ENCODE results near the gene AXIN1. TPM values are rescaled to one million over a fixed set of nuclear protein-coding genes. Genes with fewer than 3 reads are reported as not detected.
"Not testable (repeated sequence)": the region's sequence is repeated elsewhere in the genome, so short reads cannot be mapped to it uniquely, and the experiment has no call there.

The AXIN1 gene
- 10.2 and 15.9 TPM in 2 replicates for total RNA-seq

DNA sequence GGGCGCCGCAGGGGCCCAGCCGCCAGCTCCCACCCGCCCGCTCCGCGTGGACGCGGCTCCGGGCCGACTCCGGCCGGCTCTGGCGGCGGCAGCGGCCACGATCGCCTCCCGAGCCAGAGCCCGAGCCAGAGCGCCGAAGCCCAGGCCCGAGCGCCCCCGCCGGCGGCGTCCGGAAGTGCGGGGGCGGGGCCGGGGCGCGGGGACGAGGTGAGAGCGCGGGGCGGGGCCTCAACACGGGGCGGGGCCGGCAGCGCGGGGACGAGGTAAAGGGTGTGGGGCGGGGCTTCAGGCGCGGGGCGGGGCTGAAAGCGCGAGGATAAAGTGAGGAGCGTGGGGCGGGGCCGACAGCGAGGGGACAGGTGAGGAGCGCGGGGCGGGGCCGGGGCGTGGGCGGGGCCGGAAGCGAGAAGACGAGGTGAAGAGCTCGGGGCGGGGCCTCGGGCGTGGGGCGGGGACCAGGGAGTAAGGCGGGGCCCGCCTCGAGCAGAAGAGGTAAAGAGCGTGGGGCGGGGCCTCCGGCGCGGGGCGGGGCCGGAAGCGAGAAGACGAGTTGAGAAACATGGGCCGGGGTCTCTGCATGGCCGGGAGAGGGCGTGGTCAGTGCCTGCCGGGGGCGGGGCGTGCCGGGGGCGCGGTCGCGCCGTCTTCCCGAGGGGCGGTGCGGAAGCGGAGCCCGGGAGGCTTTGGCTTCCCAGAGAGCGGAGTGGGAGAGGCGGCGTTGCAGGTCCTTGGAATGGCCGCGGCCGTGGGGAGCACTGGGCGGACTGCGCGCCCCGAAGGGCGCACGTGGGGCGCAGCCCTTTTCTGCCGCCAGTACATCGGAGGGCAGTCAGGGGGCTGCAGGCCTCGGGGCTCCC is at the start of gene AXIN1:
Gene AXIN1 (minus strand): TSS at position 177 of the 857 bp plus-strand sequence. CDS start 5,698 bp downstream, outside the sequence.
- DNase-seq (ENCODE audit: low read depth in 2 of 2): peak; percentile 87 to 94

- peak; percentile 93 to 96 for DNase-seq (ENCODE audit: low read depth in 2 of 2)
Observed at GRCh38 chr16:401468-402348, 49.2 kb upstream of the AXIN1 start, which contains the start of gene DECR2. Gene DECR2 (plus strand): TSS chr16:401885. CDS start chr16:401964, 79 bp downstream.

DNA sequence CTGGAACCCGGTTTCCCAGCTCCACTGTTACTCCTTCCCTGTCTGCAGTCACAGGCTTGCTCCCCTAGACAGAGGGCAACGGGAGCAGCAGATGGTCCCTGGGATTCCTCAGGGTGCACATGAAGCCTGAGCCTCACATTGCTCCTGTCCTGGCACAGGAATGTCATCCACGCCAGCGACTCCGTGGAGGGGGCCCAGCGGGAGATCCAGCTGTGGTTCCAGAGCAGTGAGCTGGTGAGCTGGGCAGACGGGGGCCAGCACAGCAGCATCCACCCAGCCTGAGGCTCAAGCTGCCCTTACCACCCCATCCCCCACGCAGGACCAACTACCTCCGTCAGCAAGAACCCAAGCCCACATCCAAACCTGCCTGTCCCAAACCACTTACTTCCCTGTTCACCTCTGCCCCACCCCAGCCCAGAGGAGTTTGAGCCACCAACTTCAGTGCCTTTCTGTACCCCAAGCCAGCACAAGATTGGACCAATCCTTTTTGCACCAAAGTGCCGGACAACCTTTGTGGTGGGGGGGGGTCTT is 47.6 kb upstream of the AXIN1 start:
- DNase-seq (ENCODE audit: low read depth in 2 of 2): no peak

- no peak for DNase-seq (ENCODE audit: low read depth in 2 of 2)
Observed at GRCh38 chr16:399340-400019, 47.0 kb upstream of the AXIN1 start.

- DNase-seq (ENCODE audit: low read depth in 2 of 2): no peak
Observed at GRCh38 chr16:398561-399339, 46.2 kb upstream of the AXIN1 start.

DNA sequence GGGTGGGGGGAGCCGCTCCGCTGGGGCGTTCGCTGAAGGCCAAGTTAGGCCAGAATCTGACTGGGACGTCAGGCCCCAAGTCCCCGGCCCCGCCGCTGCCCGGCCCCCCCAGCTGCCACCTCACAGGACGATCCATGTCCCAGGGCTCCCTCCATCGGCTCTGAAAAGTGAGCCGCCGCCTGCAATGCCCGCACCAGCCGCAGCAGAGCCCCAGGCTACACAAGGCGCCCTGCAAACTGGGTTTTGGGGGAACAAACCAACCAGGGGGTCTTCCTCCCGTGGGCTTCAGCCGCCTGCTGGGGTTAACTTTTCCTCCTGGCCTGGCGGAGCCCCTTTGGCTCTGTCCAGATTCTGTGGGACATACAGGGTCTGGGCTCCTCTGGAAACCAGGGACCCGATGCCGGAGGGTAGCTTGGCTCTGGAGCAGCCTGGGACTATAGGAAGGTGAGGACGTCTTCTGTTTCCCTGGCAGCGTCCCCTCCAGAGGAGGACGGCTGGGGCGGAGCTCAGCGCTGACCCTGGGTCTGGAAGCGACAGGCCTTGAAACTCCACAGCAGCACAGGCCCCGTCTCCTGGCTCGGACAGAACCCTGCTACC is 45.3 kb upstream of the AXIN1 start:
- peak; percentile 67 to 78 for DNase-seq (ENCODE audit: low read depth in 2 of 2)

GRCh38 chr16:397135-397661 is 44.7 kb upstream of the AXIN1 start, which contains the start of gene NME4:
Gene NME4 (plus strand): TSS chr16:397199. CDS start chr16:397223, 24 bp downstream.
- peak; percentile 26 to 45 for DNase-seq (ENCODE audit: low read depth in 2 of 2)

GRCh38 chr16:396605-397004 is 44.1 kb upstream of the AXIN1 start:
- DNase-seq (ENCODE audit: low read depth in 2 of 2): peak; percentile 48 to 59

- DNase-seq (ENCODE audit: low read depth in 2 of 2): no peak
Observed at GRCh38 chr16:396199-396598, 43.7 kb upstream of the AXIN1 start.

- no peak for DNase-seq (ENCODE audit: low read depth in 2 of 2)
Observed at GRCh38 chr16:392450-393030, 40.0 kb upstream of the AXIN1 start.

DNA sequence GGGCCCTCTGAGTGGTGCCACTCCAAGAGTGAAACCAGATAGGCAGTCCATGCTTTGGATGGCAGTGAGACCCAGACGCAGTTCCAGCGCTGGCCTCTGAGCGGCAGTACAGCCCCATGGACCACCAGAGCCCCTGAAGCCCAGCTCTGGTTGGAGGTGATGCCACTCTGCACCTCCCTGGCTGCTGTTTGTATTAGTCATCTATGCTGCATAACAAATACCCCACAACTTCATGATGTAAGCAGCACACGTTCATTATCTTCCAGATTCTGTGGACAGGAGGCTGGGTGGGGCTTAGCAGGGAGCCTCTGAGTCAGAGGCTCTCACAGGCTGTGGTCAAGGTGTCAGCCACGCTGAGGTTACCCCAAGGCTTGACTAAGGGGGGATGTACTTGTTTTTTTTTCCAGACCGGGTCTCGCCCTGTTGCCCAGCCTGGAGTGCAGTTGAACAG is 39.4 kb upstream of the AXIN1 start:
- DNase-seq (ENCODE audit: low read depth in 2 of 2): peak; percentile 78

- no peak for DNase-seq (ENCODE audit: low read depth in 2 of 2)
Observed at GRCh38 chr16:389352-389751, 36.8 kb upstream of the AXIN1 start.

GRCh38 chr16:387761-388666 is 35.5 kb upstream of the AXIN1 start:
- DNase-seq (ENCODE audit: low read depth in 2 of 2): not testable (repeated sequence)

- DNase-seq (ENCODE audit: low read depth in 2 of 2): no peak
Observed at GRCh38 chr16:386641-387156, 34.2 kb upstream of the AXIN1 start.

GRCh38 chr16:383326-384051 is 31.0 kb upstream of the AXIN1 start:
- peak; percentile 48 to 66 for DNase-seq (ENCODE audit: low read depth in 2 of 2)

DNA sequence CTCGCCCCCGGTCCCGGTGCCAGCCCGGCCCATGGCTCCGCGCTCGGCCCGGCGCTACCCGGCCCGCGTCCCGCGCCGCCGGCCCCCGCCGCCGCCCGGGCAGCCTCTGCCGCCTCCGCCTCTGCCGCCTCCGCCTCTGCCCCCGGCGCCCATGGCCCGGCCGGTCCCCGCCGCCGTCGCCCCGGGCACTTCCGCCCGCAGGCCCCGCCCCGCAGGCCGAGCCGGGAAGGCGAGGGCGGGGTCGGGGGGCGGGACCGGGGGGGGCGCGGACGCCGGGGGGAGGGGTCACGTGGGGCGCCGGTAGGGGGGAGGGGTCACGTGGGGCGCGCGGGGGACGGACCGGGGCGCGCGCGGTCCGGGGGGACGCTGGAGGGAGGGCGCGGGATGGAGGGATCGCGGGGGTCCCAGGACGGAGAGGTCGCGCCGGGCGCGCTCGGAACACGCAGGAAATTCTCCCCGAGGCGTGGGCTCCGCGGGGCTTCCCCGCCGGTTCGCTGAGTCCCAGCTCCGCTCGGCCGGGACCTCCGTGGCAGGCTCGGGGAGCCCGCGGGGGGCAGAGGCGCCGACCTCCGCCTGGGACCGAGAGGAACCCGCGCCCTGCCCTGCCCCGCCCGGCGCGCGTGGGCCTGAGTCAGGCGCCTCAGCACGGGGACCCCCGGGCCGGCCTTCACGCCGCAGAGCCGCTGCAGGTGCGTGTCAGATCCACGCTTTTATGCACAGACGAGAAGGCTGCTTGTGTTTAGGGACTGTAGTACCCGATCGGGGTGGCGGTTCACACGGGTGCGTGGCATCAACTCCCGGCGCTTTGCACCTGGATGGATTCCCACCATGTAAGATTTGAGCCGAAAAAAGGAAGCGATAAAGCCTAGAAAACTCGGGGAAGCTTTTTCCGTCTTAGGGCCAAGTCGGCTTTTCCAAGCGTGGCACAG is 29.5 kb upstream of the AXIN1 start, which contains the start of gene PGAP6:
Gene PGAP6 (minus strand): TSS at position 190 of the 929 bp plus-strand sequence. CDS start 157 bp downstream, at position 33.
- DNase-seq (ENCODE audit: low read depth in 2 of 2): peak; percentile 54 to 72

All from lung microvascular endothelial cell (primary cell).